H9 (cell line): Measurements from ENCODE around the gene OGFR. TPM values are rescaled to one million over a fixed set of nuclear protein-coding genes. Genes with fewer than 3 reads are reported as not detected.

ENCODE experiments used
- DNase-seq: peaks from one replicate; pipeline ENCODE4 v3.0.0-alpha.2; 2017
- H2AFZ ChIP-seq: one replicate; pipeline ENCODE4 v1.6.1; 2013; ENCODE audit warnings: mild to moderate bottlenecking, low read length, control low read depth, moderate library complexity
- H2AK5ac ChIP-seq: 2 replicates; pipeline ENCODE4 v1.6.1; 2013; ENCODE audit warnings: low read length, control low read depth, mixed read lengths; ENCODE audit not compliant: insufficient read length
- H2BK120ac ChIP-seq: one replicate; pipeline ENCODE4 v1.6.1; 2013; ENCODE audit warnings: low read depth, mild to moderate bottlenecking, low read length, control low read depth, inconsistent platforms; ENCODE audit not compliant: poor library complexity, severe bottlenecking
- H2BK12ac ChIP-seq: 2 replicates; pipeline ENCODE4 v1.6.1; 2013; ENCODE audit warnings: low read length, control low read depth, mixed read lengths, low read depth; ENCODE audit not compliant: insufficient read length
- H2BK15ac ChIP-seq: 2 replicates; pipeline ENCODE4 v1.6.1; 2013; ENCODE audit warnings: low read depth, low read length, control low read depth
- H2BK20ac ChIP-seq: one replicate; pipeline ENCODE4 v1.6.1; 2013; ENCODE audit warnings: low read depth, mild to moderate bottlenecking, low read length, control low read depth, inconsistent platforms; ENCODE audit not compliant: poor library complexity, severe bottlenecking
- H2BK5ac ChIP-seq: 2 replicates; pipeline ENCODE4 v1.6.1; 2013; ENCODE audit warnings: low read length, control low read depth, mixed read lengths; ENCODE audit not compliant: insufficient read length
- H3K14ac ChIP-seq: 2 replicates; pipeline ENCODE4 v1.6.1; 2013; ENCODE audit warnings: low read length, control low read depth; ENCODE audit not compliant: insufficient read depth
- H3K18ac ChIP-seq: 2 replicates; pipeline ENCODE4 v1.6.1; 2013; ENCODE audit warnings: low read depth, mild to moderate bottlenecking, mixed read lengths, low read length, control low read depth; ENCODE audit not compliant: insufficient read length
- H3K23ac ChIP-seq: 2 replicates; pipeline ENCODE4 v1.6.1; 2013; ENCODE audit warnings: low read length, control low read depth, mixed read lengths, low read depth; ENCODE audit not compliant: insufficient read length
- H3K23me2 ChIP-seq: 2 replicates; pipeline ENCODE4 v1.6.1; 2013; ENCODE audit warnings: low read depth, mild to moderate bottlenecking, mixed read lengths, low read length, control low read depth; ENCODE audit not compliant: insufficient read length, poor library complexity, severe bottlenecking
- H3K27ac ChIP-seq: 2 replicates; pipeline ENCODE4 v1.5.1; 2013; ENCODE audit warnings: low read length, control low read depth, mixed read lengths, low read depth; ENCODE audit not compliant: insufficient read length
- H3K27me3 ChIP-seq: 2 replicates; pipeline ENCODE4 v1.6.1; 2013; ENCODE audit warnings: low read length, control low read depth, inconsistent platforms; ENCODE audit not compliant: insufficient read depth
- H3K4ac ChIP-seq: 2 replicates; pipeline ENCODE4 v1.6.1; 2013; ENCODE audit warnings: low read depth, mild to moderate bottlenecking, control low read depth, inconsistent platforms, low read length, moderate library complexity
- H3K4me1 ChIP-seq: 2 replicates; pipeline ENCODE4 v1.6.1; 2013; ENCODE audit warnings: low read length, control low read depth, inconsistent platforms; ENCODE audit not compliant: insufficient read depth
- H3K4me2 ChIP-seq: 2 replicates; pipeline ENCODE4 v1.6.1; 2013; ENCODE audit warnings: low read length, control low read depth, mixed read lengths; ENCODE audit not compliant: insufficient read length, insufficient read depth
- H3K56ac ChIP-seq: 2 replicates; pipeline ENCODE4 v1.6.1; 2013; ENCODE audit warnings: low read depth, mild to moderate bottlenecking, mixed read lengths, low read length, control low read depth; ENCODE audit not compliant: insufficient read length
- H3K79me1 ChIP-seq: 2 replicates; pipeline ENCODE4 v1.6.1; 2013; ENCODE audit warnings: low read depth, mild to moderate bottlenecking, moderate library complexity, low read length, control low read depth, inconsistent platforms; ENCODE audit not compliant: insufficient read depth, poor library complexity, severe bottlenecking
- H3K79me2 ChIP-seq: 2 replicates; pipeline ENCODE4 v1.6.1; 2013; ENCODE audit warnings: low read length, control low read depth, inconsistent platforms; ENCODE audit not compliant: insufficient read depth
- H3K9ac ChIP-seq: 2 replicates; pipeline ENCODE4 v1.6.1; 2013; ENCODE audit warnings: low read length, control low read depth, mixed read lengths; ENCODE audit not compliant: insufficient read length; ENCODE audit errors: extremely low read depth
- H3K9me3 ChIP-seq: one replicate; pipeline ENCODE4 v1.6.1; 2013; ENCODE audit warnings: low read depth, low read length, inconsistent platforms; ENCODE audit not compliant: control insufficient read depth
- H3T11ph ChIP-seq: one replicate; pipeline ENCODE4 v1.6.1; 2013; ENCODE audit warnings: mild to moderate bottlenecking, low read length, control low read depth, inconsistent platforms
- H4K20me1 ChIP-seq: one replicate; pipeline ENCODE4 v1.6.1; 2013; ENCODE audit not compliant: control insufficient read depth, insufficient read length, insufficient read depth
- H4K5ac ChIP-seq: 2 replicates; pipeline ENCODE4 v1.6.1; 2013; ENCODE audit warnings: low read depth, mild to moderate bottlenecking, mixed read lengths, low read length, control low read depth; ENCODE audit not compliant: insufficient read length
- H4K8ac ChIP-seq: replicated peaks from 2 replicates; pipeline ENCODE4 v1.6.1; 2013; ENCODE audit warnings: low read length, control low read depth, mixed read lengths, low read depth; ENCODE audit not compliant: insufficient read length
- H4K91ac ChIP-seq: 2 replicates; pipeline ENCODE4 v1.6.1; 2013; ENCODE audit warnings: low read depth, mild to moderate bottlenecking, moderate library complexity, mixed read lengths, low read length, control low read depth; ENCODE audit not compliant: insufficient read length
- H3K27ac Mint-ChIP-seq, 3 experiments: 2 replicates in 2 of 3; 3 replicates in 1 of 3; pipeline ENCODE4 v1.8.0; 2020 to 2021; ENCODE audit warnings: mixed read lengths in 3 of 3, mild to moderate bottlenecking in 1 of 3, moderate library complexity in 1 of 3
- H3K27me3 Mint-ChIP-seq: 2 replicates; pipeline ENCODE4 v1.8.0; 2021; ENCODE audit warnings: low read depth, mild to moderate bottlenecking, moderate library complexity, mixed read lengths
- H3K36me3 Mint-ChIP-seq, 3 experiments: 2 replicates in 2 of 3; 3 replicates in 1 of 3; pipeline ENCODE4 v1.8.0; 2020 to 2021; ENCODE audit warnings: low read depth in 3 of 3, mixed read lengths in 3 of 3; ENCODE audit not compliant: insufficient read depth in 1 of 3
- H3K4me1 Mint-ChIP-seq, 2 experiments: 2 replicates each; pipeline ENCODE4 v1.8.0; 2020; ENCODE audit warnings: mixed read lengths in 2 of 2
- H3K4me3 Mint-ChIP-seq, 2 experiments: 2 replicates in 1 of 2; 3 replicates in 1 of 2; pipeline ENCODE4 v1.8.0; 2020 to 2021; ENCODE audit warnings: mild to moderate bottlenecking in 2 of 2, mixed read lengths in 2 of 2, moderate library complexity in 1 of 2
- H3K9me3 Mint-ChIP-seq, 2 experiments: 2 replicates in 1 of 2; 3 replicates in 1 of 2; pipeline ENCODE4 v1.8.0; 2020; ENCODE audit warnings: mild to moderate bottlenecking in 2 of 2, mixed read lengths in 2 of 2, moderate library complexity in 1 of 2
- WGBS: extraction: QIAGEN DNeasy Blood & Tissue Kit; methylation state at CpG from one replicate; pipeline ENCODE4 v1.1.7; 2013; ENCODE audit warnings: missing lambda C conversion rate, low lambda C conversion rate, mixed read lengths; ENCODE audit not compliant: insufficient read length; ENCODE audit errors: extremely low coverage; 5-methylcytosine and 5-hydroxymethylcytosine counted together
- total RNA-seq: library from RNA; stranded (reverse); gene quantifications from 2 replicates; pipeline ENCODE4 v1.2.1, GENCODE V29; 2021
- TF ChIP-seq, protein P1 (sequence below): fragments of 200-600 bp; sonication (generic); conservative IDR thresholded peaks from 3 replicates; pipeline ENCODE4 v1.8.0; 2021; ENCODE audit warnings: antibody characterized with exemption, mild to moderate bottlenecking

The OGFR gene
- total RNA-seq, 1 experiment from 2014 or later, result 33.1 TPM

DNA sequence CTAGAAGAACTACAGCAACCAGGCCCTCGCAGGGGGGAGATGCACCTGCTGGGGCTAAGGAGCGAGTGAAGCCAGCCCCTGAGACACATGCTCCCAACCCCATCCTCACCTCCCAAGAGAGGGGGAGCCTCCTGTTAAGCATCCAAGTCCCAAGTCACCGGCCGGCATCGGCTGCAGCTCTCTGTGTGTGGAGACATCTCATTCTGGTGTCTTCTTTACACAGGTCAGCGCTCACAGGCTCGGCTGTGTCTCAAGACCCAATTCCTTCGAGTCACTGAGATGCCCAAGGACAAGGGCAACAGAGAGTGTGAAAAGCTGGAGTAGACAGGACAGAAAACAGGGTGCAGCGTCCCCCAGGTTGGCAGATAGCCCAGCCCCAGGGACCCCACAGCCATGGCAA, 29.4 kb upstream of the OGFR start:
- Histone ChIP-seq H4K8ac (no peak overlapping the region), H3K9me3 (no peaks in the 10 kb centered on the region), H3K14ac (no peak overlapping the region), H3K23ac (no peak overlapping the region), H3T11ph (no peak overlapping the region), H3K4ac (no peak overlapping the region), H4K91ac (no peak overlapping the region), H3K27me3 (no peaks in the 10 kb centered on the region), H2BK15ac (no peak overlapping the region), H4K20me1 (no peaks in the 10 kb centered on the region), H2AFZ (no peak overlapping the region), H3K18ac (no peak overlapping the region), H3K79me1 (no peaks in the 10 kb centered on the region), H3K9ac (no peak overlapping the region), H2BK20ac (no peak overlapping the region), H3K27ac (no peak overlapping the region), H3K4me2 (no peak overlapping the region), H4K5ac (no peak overlapping the region), H2AK5ac (no peak overlapping the region), H3K23me2 (no peaks in the 10 kb centered on the region), H3K56ac (no peak overlapping the region), H3K4me1 (peaks cover 3% of the 10 kb centered on the region; the same call in 1 of the 2 replicates), H2BK12ac (no peak overlapping the region), H2BK120ac (no peak overlapping the region), H3K79me2 (no peaks in the 10 kb centered on the region), H2BK5ac (no peak overlapping the region)
- Mint-ChIP-seq H3K27ac (no peak overlapping the region), H3K27me3 (peaks cover 8% of the 10 kb centered on the region), H3K4me3 (no peak overlapping the region), H3K36me3 (no peaks in the 10 kb centered on the region; a peak in 1 of 7 replicates), H3K9me3 (no peaks in the 10 kb centered on the region; a peak in 1 of 5 replicates), H3K4me1 (peaks cover 2 to 15% of the 10 kb centered on the region in 2 experiments; a peak in 3 of 4 replicates)
- TF ChIP-seq, protein P1, sequence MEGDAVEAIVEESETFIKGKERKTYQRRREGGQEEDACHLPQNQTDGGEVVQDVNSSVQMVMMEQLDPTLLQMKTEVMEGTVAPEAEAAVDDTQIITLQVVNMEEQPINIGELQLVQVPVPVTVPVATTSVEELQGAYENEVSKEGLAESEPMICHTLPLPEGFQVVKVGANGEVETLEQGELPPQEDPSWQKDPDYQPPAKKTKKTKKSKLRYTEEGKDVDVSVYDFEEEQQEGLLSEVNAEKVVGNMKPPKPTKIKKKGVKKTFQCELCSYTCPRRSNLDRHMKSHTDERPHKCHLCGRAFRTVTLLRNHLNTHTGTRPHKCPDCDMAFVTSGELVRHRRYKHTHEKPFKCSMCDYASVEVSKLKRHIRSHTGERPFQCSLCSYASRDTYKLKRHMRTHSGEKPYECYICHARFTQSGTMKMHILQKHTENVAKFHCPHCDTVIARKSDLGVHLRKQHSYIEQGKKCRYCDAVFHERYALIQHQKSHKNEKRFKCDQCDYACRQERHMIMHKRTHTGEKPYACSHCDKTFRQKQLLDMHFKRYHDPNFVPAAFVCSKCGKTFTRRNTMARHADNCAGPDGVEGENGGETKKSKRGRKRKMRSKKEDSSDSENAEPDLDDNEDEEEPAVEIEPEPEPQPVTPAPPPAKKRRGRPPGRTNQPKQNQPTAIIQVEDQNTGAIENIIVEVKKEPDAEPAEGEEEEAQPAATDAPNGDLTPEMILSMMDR, result no peak
- no CpG with 5 or more reads among the region's 9 CpGs for WGBS
- DNase-seq, result no peak
